ENCODE results near the gene PDCL2. TPM values are rescaled to one million over a fixed set of nuclear protein-coding genes. Genes with fewer than 3 reads are reported as not detected.

Gene PDCL2
- total RNA-seq, 1 experiment from 2014 or later, result not detected

DNA sequence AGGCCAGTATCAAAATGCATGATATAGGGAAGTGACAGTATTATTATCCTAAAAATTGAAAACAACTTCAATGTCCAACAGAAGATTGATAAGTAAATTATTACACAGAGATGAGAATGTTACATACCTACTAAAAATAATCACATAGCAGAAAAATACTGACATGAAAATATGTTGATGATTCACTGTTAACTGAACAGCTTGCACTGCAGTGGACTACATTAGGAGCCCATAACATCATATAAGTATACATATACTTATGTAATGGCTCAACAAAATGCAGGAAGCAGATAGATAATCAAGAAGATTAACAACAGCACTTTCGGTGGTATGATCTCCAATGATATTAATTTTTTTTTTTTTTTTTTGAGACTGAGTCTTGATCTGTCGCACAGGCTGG lies 52.4 kb downstream of the PDCL2 start:
- no peak overlapping the region for H2AFZ ChIP-seq (ENCODE audit: low read length)
- peaks cover 2% of the 10 kb centered on the region for H3K79me1 ChIP-seq (ENCODE audit: insufficient read depth, low read depth, low read length, poor library complexity, severe bottlenecking)
- no peak overlapping the region for H2BK120ac ChIP-seq (ENCODE audit: low read depth, low read length, poor library complexity, severe bottlenecking)
- no CpG with 5 or more reads among the region's 2 CpGs for WGBS (ENCODE audit: extremely low coverage, insufficient read length, low lambda C conversion rate)
- no peak overlapping the region for H3K4ac ChIP-seq (ENCODE audit: low read depth, low read length)
- no peaks in the 10 kb centered on the region for H3K27me3 Mint-ChIP-seq (ENCODE audit: low read depth)
- H3K27ac ChIP-seq (ENCODE audit: insufficient read length, low read depth, low read length), result no peak overlapping the region
- H2AK5ac ChIP-seq (ENCODE audit: insufficient read length, low read length), result no peak overlapping the region
- H3K9ac ChIP-seq (ENCODE audit: extremely low read depth, insufficient read length, low read length), result no peak overlapping the region
- no peaks in the 10 kb centered on the region for H3K9me3 ChIP-seq (ENCODE audit: control insufficient read depth, low read depth, low read length)
- TF ChIP-seq, protein P1, sequence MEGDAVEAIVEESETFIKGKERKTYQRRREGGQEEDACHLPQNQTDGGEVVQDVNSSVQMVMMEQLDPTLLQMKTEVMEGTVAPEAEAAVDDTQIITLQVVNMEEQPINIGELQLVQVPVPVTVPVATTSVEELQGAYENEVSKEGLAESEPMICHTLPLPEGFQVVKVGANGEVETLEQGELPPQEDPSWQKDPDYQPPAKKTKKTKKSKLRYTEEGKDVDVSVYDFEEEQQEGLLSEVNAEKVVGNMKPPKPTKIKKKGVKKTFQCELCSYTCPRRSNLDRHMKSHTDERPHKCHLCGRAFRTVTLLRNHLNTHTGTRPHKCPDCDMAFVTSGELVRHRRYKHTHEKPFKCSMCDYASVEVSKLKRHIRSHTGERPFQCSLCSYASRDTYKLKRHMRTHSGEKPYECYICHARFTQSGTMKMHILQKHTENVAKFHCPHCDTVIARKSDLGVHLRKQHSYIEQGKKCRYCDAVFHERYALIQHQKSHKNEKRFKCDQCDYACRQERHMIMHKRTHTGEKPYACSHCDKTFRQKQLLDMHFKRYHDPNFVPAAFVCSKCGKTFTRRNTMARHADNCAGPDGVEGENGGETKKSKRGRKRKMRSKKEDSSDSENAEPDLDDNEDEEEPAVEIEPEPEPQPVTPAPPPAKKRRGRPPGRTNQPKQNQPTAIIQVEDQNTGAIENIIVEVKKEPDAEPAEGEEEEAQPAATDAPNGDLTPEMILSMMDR (conservative IDR thresholded peaks at IDR 0.05), result no peak
- no peaks in the 10 kb centered on the region for H3K27me3 ChIP-seq (ENCODE audit: insufficient read depth, low read length)
- no peak overlapping the region for H3K4me2 ChIP-seq (ENCODE audit: insufficient read depth, insufficient read length, low read length)
- no peak overlapping the region for H3K27ac Mint-ChIP-seq
- no peak overlapping the region for H4K91ac ChIP-seq (ENCODE audit: insufficient read length, low read depth, low read length)
- peaks cover 18 to 25% (median 20%) of the 10 kb centered on the region in 3 experiments for H3K36me3 Mint-ChIP-seq (ENCODE audit: insufficient read depth in 1 of 3, low read depth in 3 of 3)
- DNase-seq, result no peak
- no peak overlapping the region for H2BK15ac ChIP-seq (ENCODE audit: low read depth, low read length)
- no peak overlapping the region for H3T11ph ChIP-seq (ENCODE audit: low read length)
- no peak overlapping the region for H3K4me3 Mint-ChIP-seq
- H3K79me2 ChIP-seq (ENCODE audit: insufficient read depth, low read length), result peaks cover 15% of the 10 kb centered on the region; the same call in 1 of the 2 replicates
- H3K9me3 Mint-ChIP-seq, result peaks cover 11 to 12% of the 10 kb centered on the region in 2 experiments; a peak in 4 of 5 replicates
- no peak overlapping the region for H4K5ac ChIP-seq (ENCODE audit: insufficient read length, low read depth, low read length)
- no peak overlapping the region for H3K23ac ChIP-seq (ENCODE audit: insufficient read length, low read depth, low read length)
- peaks cover 2% of the 10 kb centered on the region for H4K20me1 ChIP-seq (ENCODE audit: control insufficient read depth, insufficient read depth, insufficient read length)
- no peak overlapping the region for H3K14ac ChIP-seq (ENCODE audit: insufficient read depth, low read length)
- H3K4me1 Mint-ChIP-seq, result peaks cover 27 to 35% of the 10 kb centered on the region in 2 experiments
- no peak overlapping the region for H4K8ac ChIP-seq (replicated peaks; ENCODE audit: insufficient read length, low read depth, low read length)
- no peak overlapping the region for H3K18ac ChIP-seq (ENCODE audit: insufficient read length, low read depth, low read length)
- no peak overlapping the region for H2BK5ac ChIP-seq (ENCODE audit: insufficient read length, low read length)
- H3K23me2 ChIP-seq (ENCODE audit: insufficient read length, low read depth, low read length, poor library complexity, severe bottlenecking), result no peaks in the 10 kb centered on the region
- H2BK12ac ChIP-seq (ENCODE audit: insufficient read length, low read depth, low read length), result no peak overlapping the region
- peaks cover 2% of the 10 kb centered on the region; the same call in 1 of the 2 replicates for H3K4me1 ChIP-seq (ENCODE audit: insufficient read depth, low read length)
- no peak overlapping the region for H2BK20ac ChIP-seq (ENCODE audit: low read depth, low read length, poor library complexity, severe bottlenecking)
- H3K56ac ChIP-seq (ENCODE audit: insufficient read length, low read depth, low read length), result no peak overlapping the region
